ENCODE measurements around the gene OLA1. TPM values are rescaled to one million over a fixed set of nuclear protein-coding genes. Genes with fewer than 3 reads are reported as not detected.

Gene OLA1
- total and polyA plus RNA-seq, 9 of the 15 experiments (the other 6 are each of a cell fraction or from before 2014, with no cell fraction given): 208 to 353 (median 225) TPM

DNA sequence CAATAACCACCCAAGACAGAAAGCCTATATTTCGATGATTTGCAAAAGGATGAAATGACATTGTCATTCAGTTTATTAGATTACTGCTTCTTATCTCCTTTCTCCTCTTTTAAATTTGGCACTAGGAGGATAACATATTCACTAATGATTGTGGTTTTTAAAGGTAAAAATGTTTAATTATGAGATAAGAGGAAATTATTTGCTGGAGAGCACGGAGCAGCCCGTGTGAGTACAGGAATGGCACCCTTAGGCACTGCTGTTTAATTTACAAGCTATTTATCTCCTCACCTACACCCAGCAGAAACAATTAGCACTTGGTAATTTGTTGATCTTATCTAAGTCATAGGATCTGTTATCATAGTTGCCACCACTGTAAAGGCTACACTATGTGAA, 195.8 kb downstream of the OLA1 start:
- no peak overlapping the region for H3K27ac ChIP-seq (ENCODE audit: extremely low read depth, low read depth, low read length)
- CTCF ChIA-PET (ENCODE audit: low intra/inter-chr PET ratio): no interaction called here
- no peak for DNase-seq (ENCODE audit: extremely low read depth in 1 of 4, low spot score in 3 of 4)
- no TSS peak for BruUV-seq (replicated peaks)
- H3K4me1 ChIP-seq (replicated peaks in 1 of 2; ENCODE audit: control insufficient read depth in 2 of 2, insufficient read depth in 2 of 2, low read length in 2 of 2): peaks cover 13 to 14% of the 10 kb centered on the region in 2 experiments
- H3K27me3 ChIP-seq (ENCODE audit: control insufficient read depth in 2 of 2, insufficient read depth in 2 of 2, low read length in 2 of 2): no peaks in the 10 kb centered on the region
- no peaks in the 10 kb centered on the region for H3K9me1 ChIP-seq (ENCODE audit: control insufficient read depth, insufficient read depth, low read length)
- H2AFZ ChIP-seq (ENCODE audit: low read depth, low read length): peak overlapping the region; percentile 71
- no peaks in the 10 kb centered on the region for H3K9me3 ChIP-seq (replicated peaks; ENCODE audit: control insufficient read depth, insufficient read depth, low read depth, low read length)
- POLR2A ChIA-PET: interaction anchor here (0.7 to 1.9 kb wide), 4 partner anchors 8 to 42 kb away, joined by 3 to 6 read pairs (median 4); no protein-coding TSS in a partner anchor
- in situ Hi-C loops (cut with MboI): no loop called here
- H3K79me2 ChIP-seq (ENCODE audit: control insufficient read depth, insufficient read depth, low read length): no peaks in the 10 kb centered on the region
- peak overlapping the region; percentile 55 for H3K4me2 ChIP-seq (ENCODE audit: insufficient read depth, low read length)
- H3K9ac ChIP-seq (ENCODE audit: insufficient read depth in 1 of 2, low read depth in 2 of 2, low read length in 2 of 2): no peak overlapping the region
- 36% methylated on average over 3 of the region's 3 CpGs for WGBS (ENCODE audit: insufficient coverage, low coverage, missing lambda C conversion rate)
- no peaks in the 10 kb centered on the region for H3K36me3 ChIP-seq (ENCODE audit: control insufficient read depth, insufficient read depth, low read length)
- intact Hi-C loops (cut with micrococcal nuclease): loop anchor here (5.0 kb wide), 3 partner anchors 160 to 650 kb away; no protein-coding TSS in a partner anchor
- no peak overlapping the region for H3K4me3 ChIP-seq
- H4K20me1 ChIP-seq (replicated peaks; ENCODE audit: control insufficient read depth, insufficient read depth, low read length): no peaks in the 10 kb centered on the region
- TF ChIP-seq, protein P1, sequence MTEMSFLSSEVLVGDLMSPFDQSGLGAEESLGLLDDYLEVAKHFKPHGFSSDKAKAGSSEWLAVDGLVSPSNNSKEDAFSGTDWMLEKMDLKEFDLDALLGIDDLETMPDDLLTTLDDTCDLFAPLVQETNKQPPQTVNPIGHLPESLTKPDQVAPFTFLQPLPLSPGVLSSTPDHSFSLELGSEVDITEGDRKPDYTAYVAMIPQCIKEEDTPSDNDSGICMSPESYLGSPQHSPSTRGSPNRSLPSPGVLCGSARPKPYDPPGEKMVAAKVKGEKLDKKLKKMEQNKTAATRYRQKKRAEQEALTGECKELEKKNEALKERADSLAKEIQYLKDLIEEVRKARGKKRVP (CRISPR knock-in tag; IDR thresholded peaks at IDR 0.05): no peak
- TF ChIP-seq, protein P2, sequence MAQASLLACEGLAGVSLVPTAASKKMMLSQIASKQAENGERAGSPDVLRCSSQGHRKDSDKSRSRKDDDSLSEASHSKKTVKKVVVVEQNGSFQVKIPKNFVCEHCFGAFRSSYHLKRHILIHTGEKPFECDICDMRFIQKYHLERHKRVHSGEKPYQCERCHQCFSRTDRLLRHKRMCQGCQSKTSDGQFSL (CRISPR knock-in tag; IDR thresholded peaks at IDR 0.05): no peak
- TF ChIP-seq, protein P2 (tag; IDR thresholded peaks at IDR 0.05): no peak
- peak; percentile 21 for TF ChIP-seq DACH1 (IDR thresholded peaks at IDR 0.05; ENCODE audit: partially characterized antibody)
- no peak for FAIRE-seq
- no peak for ATAC-seq

Data from K562 (cell line).